ENCODE measurements around the gene CYYR1. TPM values are rescaled to one million over a fixed set of nuclear protein-coding genes. Genes with fewer than 3 reads are reported as not detected.

CYYR1 gene
- total RNA-seq, 1 donor, result not detected

DNA sequence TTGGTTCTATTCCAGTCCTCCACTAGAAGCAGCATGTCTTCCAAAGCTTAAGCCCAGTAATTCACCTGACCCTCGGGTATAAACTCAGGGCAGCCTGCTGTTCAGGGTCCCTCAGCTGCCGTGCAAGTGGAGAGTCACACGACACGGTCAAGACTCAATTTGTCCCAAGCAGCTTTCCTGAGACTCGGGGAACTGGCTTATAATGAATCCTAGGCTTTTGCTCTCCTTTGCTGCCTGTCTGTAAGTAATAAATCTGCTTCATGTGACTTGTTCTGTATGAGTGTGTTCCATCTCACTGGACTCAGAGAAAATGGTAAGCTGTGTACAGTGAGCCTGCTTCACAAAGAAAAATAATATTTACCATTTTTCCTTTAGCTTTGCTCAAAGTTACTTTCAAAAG lies 119.8 kb downstream of the CYYR1 start:
- no peak overlapping the region for H3K4me3 ChIP-seq (ENCODE audit: low read depth, low read length)
- no peak for DNase-seq (ENCODE audit: low read depth)
- TF ChIP-seq CTCF (IDR thresholded peaks at IDR 0.05; ENCODE audit: insufficient read depth, low read depth, low read length), result no peak

- H3K4me3 ChIP-seq (ENCODE audit: low read depth, low read length), result no peak overlapping the region
- TF ChIP-seq CTCF (IDR thresholded peaks at IDR 0.05; ENCODE audit: insufficient read depth, low read depth, low read length), result no peak
- DNase-seq (ENCODE audit: low read depth), result no peak
These were observed 121.9 kb downstream of the CYYR1 start for GRCh38 chr21:26451081-26451740.

- no peak for TF ChIP-seq CTCF (IDR thresholded peaks at IDR 0.05; ENCODE audit: insufficient read depth, low read depth, low read length)
These were observed 123.9 kb downstream of the CYYR1 start for GRCh38 chr21:26449161-26449560.

GRCh38 chr21:26448751-26449150 lies 124.3 kb downstream of the CYYR1 start:
- no peak overlapping the region for H3K4me3 ChIP-seq (ENCODE audit: low read depth, low read length)
- no peak for TF ChIP-seq CTCF (IDR thresholded peaks at IDR 0.05; ENCODE audit: insufficient read depth, low read depth, low read length)
- DNase-seq (ENCODE audit: low read depth), result peak; percentile 7

More at GRCh38 chr21:26449161-26449560, 123.9 kb downstream of the CYYR1 start:
- no peak overlapping the region for H3K4me3 ChIP-seq (ENCODE audit: low read depth, low read length)
- DNase-seq (ENCODE audit: low read depth), result peak; percentile 72

DNA sequence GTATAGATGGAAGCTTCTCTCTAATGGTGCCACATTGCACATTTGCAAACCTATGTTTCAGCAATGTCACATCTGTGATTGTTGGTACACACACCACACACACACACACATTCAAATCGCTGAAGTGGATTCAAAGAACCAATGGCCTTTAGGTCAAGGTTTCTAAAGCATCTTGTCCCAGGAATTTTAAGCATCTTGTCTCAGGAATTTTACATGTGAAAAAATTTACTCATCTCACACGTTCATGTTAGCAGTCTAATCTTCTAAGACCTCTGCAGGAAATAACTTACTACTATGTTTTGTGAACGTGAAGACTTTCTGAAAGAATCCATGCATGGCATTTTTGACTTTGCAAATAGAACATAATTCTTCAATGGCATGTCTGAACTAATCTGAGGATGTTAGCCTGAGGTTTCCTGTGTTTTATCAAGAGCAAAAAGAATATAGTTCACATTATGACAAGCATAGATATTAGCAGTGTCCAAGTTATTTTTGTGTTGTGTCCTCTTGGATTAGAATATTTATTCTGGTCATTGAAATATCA lies 125.1 kb downstream of the CYYR1 start:
- TF ChIP-seq CTCF (IDR thresholded peaks at IDR 0.05; ENCODE audit: insufficient read depth, low read depth, low read length), result no peak
- DNase-seq (ENCODE audit: low read depth), result no peak
- H3K4me3 ChIP-seq (ENCODE audit: low read depth, low read length), result no peak overlapping the region

DNA sequence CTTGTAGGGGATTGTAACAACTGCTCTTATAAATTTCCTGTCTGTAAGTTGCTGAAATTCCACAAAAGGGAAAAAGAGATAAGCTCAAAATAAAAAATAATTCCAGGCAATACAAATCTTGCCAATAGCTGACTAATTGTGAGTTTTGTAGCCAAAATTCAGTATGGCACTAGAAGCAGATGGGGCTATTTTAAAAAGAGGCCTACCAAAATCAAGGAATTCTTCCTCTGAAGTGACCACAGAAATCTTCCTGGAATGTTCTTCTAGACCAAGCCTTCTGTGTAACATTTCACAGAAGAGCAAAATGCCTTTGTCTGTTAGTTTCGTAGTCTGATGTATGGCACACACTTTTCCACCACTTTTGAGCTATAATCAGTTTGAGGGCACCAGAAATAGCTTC lies 127.6 kb downstream of the CYYR1 start:
- no peak for DNase-seq (ENCODE audit: low read depth)

More for the DNA sequence above, 127.6 kb downstream of the CYYR1 start:
- no peak for TF ChIP-seq CTCF (IDR thresholded peaks at IDR 0.05; ENCODE audit: insufficient read depth, low read depth, low read length)
- no peak overlapping the region for H3K4me3 ChIP-seq (ENCODE audit: low read depth, low read length)
